Motor neuron (in vitro differentiated cells): ENCODE data around the gene GLT8D2. TPM values are rescaled to one million over a fixed set of nuclear protein-coding genes. Genes with fewer than 3 reads are reported as not detected.

Experiments used
- ATAC-seq, 8 experiments: fragments of 200-7000 bp; cut with Tn5 transposase; replicated peaks in 6 of 8; 2 replicates each; pipeline ENCODE4 v1.8.0; 2021; ENCODE audit warnings: mild to moderate bottlenecking in 8 of 8, moderate library complexity in 8 of 8
- H3K27ac ChIP-seq, 2 donors: fragments of 250-450 bp; sonication (Bioruptor Pico); 2 replicates each; pipeline ENCODE4 v1.9.0; 2021; ENCODE audit warnings: antibody characterized with exemption in 2 of 2, mild to moderate bottlenecking in 2 of 2, moderate library complexity in 1 of 2
- H3K4me1 ChIP-seq, 2 donors: fragments of 250-450 bp; sonication (Bioruptor Pico); replicated peaks in 1 of 2; 2 replicates each; pipeline ENCODE4 v1.6.1; 2021; ENCODE audit warnings: antibody characterized with exemption in 2 of 2, mild to moderate bottlenecking in 2 of 2, moderate library complexity in 1 of 2
- H3K4me3 ChIP-seq, 5 donors: fragments of 250-450 bp; sonication (Bioruptor Pico); 2 replicates each; pipeline ENCODE4 v1.9.0; 2021; ENCODE audit warnings: antibody characterized with exemption in 5 of 5, mild to moderate bottlenecking in 5 of 5, moderate library complexity in 4 of 5
- WGBS, 10 experiments: fragments of 450-650 bp; shearing (Covaris generic); methylation state at CpG; one replicate each; pipeline ENCODE4 v1.0.0; 2022; 5-methylcytosine and 5-hydroxymethylcytosine counted together
- in situ Hi-C, 9 experiments: fragments of 400-800 bp; cut with MboI; loops; one replicate each; pipeline ENCODE4 v1.15.0; 2021; ENCODE audit warnings: low sequenced_read_pairs in 9 of 9, low pct_unique_long_range_greater_than_20kb in 2 of 9; ENCODE audit not compliant: unreplicated experiment in 9 of 9
- total RNA-seq, 8 experiments: library from RNA; unstranded; fragments of 300-600 nt; gene quantifications; 2 replicates each; pipeline versions ENCODE4 v1.2.3 to v1.2.4, GENCODE V29; 2022

GLT8D2 gene
- total RNA-seq, 8 experiments from 2014 or later, result 1.3 to 31.2 (median 3.4) TPM

DNA sequence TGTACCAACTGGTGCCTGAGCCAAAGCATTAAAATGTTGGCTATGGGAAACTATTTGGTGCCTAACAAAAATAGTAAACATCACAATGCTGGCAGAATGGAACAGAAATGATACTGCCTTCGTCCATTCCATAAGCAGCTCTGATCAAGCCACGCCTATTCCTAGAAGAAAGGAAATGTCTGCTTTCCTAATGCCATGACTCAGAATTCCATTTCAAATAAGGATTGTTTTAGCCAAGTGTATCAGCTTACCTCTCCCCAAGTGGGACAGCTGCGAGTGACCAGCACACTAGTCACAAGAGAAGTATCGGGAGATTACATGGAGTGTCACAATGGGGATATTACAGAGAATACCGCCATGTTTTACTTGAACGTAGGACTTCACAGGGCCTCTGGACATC lies 38.7 kb downstream of the GLT8D2 start:
- peak in 3 of 8 experiments; percentile 39 to 97 (median 96) for ATAC-seq
- in situ Hi-C loops, result no loop called here
- no peaks in the 10 kb centered on the region for H3K4me1 ChIP-seq
- 40 to 93% (median 71%) methylated on average over 1 to 6 of the region's 6 CpGs for WGBS, 10 experiments
- no peak overlapping the region for H3K4me3 ChIP-seq
- H3K27ac ChIP-seq, result no peak overlapping the region

DNA sequence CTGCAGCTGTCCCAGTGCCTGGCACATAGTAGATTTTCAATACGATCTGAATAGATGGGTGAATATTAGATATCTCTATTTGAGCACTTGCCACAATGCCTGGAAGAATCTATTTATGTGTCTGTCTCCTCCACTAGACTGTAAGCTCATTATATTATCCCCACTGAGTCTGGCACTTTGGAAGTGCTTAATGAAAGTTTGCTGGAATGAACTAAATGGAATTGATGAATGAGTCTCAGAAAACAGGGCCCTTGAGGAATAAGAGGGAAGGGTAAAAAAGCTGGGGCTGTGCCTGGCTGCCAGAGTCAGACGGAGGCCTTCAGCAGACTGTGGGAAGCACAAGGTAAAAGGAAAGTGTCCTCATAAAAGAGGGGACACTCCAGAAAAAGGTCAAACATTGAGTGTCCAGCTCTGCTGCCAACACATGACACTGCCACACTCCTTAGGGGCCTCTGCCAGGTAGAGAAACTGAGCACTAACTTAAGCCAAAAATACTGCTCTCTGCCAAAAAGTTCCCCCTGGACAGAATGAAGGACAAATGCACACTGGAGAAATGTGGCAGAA lies 39.3 kb downstream of the GLT8D2 start:
- in situ Hi-C loops, result no loop called here
- peak in 2 of 8 experiments; percentile 8 to 13 for ATAC-seq
- H3K4me1 ChIP-seq, result no peaks in the 10 kb centered on the region
- WGBS, 10 experiments, result 60 to 100% (median 95%) methylated on average over 1 to 2 of the region's 2 CpGs; no CpG with 5 or more reads in 4 of the 10 experiments
- no peak overlapping the region for H3K27ac ChIP-seq
- no peak overlapping the region for H3K4me3 ChIP-seq

DNA sequence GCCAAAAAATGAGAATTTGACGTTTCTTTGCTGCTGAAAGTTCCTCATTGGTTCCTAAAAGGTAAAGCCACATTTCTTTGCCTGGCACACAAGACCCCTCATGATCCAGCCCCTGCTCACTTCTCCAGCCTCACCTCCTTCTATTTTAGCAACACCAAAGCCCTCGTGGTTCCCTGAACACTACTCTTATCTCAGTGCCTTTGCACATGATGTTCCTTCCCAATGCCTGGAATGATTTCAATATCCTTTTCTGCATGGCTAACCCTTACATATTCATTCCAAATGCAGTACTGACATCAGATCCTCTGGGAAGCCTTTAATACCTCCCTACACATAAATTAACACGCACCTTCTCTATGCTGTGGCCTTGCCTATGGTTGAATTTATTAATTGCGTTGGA lies 39.9 kb downstream of the GLT8D2 start:
- no peak overlapping the region for H3K27ac ChIP-seq
- H3K4me1 ChIP-seq, result no peaks in the 10 kb centered on the region
- H3K4me3 ChIP-seq, result no peak overlapping the region
- in situ Hi-C loops, result no loop called here
- ATAC-seq, result peak in 1 of 8 experiments; percentile 5
- WGBS, 10 experiments, result 67 to 100% (median 88%) methylated on average over 1 to 4 of the region's 4 CpGs

DNA sequence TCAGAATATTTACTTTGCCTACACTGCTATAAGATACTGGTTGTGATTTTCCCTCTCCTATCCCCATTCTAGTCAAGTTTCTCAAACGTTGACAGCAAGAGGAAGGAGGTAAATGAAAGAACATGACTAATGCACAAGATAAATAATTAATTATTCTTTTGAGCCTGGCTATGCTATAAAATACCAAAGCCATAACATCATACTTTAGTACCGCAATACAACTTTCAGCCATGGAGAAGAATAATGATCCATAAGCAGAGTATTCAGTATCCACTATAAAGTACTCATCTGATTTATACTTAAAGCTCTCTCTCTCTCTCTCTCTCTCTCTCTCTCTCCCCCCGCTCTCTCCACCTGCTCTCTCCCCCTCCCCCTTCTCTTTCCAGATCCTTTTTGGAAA lies 43.1 kb downstream of the GLT8D2 start:
- in situ Hi-C loops, result no loop called here
- peak in 2 of 8 experiments; percentile 7 to 21 for ATAC-seq
- WGBS, 10 experiments, result 0 to 92% (median 33%) methylated on average over 1 to 3 of the region's 3 CpGs; no CpG with 5 or more reads in 1 of the 10 experiments
- no peak overlapping the region for H3K27ac ChIP-seq
- no peak overlapping the region for H3K4me3 ChIP-seq
- H3K4me1 ChIP-seq, result no peaks in the 10 kb centered on the region

DNA sequence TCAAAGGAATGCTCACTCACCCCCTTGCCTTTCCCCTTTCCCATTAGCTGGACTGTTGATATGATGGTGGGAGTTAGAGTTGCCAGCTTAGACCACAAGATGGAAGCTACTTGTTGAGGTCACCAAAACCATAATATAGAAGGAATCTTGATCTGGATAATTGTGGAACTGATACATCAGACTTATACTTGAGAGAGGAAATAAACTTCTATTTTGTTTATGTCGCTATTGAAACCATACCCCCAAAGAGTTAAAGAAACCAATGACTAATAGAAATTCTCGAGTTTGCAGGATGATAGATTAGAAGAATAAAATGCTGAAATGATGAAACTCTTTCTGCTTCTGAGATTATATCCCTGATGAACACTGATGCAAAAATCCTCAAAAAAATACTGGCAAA lies 46.4 kb downstream of the GLT8D2 start:
- 46 to 100% (median 68%) methylated on average over 1 to 2 of the region's 2 CpGs; no CpG with 5 or more reads in 1 of the 10 experiments for WGBS, 10 experiments
- Histone ChIP-seq H3K4me1 (no peaks in the 10 kb centered on the region), H3K27ac (no peak overlapping the region), H3K4me3 (no peak overlapping the region)
- in situ Hi-C loops, result no loop called here
- no peak for ATAC-seq

DNA sequence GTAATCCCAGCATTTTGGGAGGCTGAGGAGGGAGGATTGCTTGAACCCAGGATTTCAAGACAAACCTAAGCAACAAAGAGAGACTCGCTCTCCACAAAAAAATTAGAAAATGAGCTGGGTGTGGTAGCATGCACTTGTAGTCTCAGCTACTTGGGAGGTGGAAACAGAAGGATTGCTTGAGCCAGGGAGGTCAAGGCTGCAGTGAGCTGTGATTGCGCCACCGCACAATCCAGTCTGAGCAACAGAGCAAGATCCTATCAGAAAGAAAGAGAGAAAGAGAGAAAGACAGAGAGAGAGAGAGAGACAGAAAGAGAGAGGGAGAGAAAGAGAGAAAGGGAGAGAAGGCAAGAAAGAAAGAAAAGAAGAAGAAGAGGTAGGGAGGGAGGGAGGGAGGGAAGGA lies 47.3 kb downstream of the GLT8D2 start:
- Histone ChIP-seq H3K4me1 (no peaks in the 10 kb centered on the region), H3K4me3 (no peak overlapping the region), H3K27ac (no peak overlapping the region)
- in situ Hi-C loops, result no loop called here
- ATAC-seq, result no peak
- 92 to 100% (median 100%) methylated on average over 1 to 3 of the region's 3 CpGs; no CpG with 5 or more reads in 1 of the 10 experiments for WGBS, 10 experiments

DNA sequence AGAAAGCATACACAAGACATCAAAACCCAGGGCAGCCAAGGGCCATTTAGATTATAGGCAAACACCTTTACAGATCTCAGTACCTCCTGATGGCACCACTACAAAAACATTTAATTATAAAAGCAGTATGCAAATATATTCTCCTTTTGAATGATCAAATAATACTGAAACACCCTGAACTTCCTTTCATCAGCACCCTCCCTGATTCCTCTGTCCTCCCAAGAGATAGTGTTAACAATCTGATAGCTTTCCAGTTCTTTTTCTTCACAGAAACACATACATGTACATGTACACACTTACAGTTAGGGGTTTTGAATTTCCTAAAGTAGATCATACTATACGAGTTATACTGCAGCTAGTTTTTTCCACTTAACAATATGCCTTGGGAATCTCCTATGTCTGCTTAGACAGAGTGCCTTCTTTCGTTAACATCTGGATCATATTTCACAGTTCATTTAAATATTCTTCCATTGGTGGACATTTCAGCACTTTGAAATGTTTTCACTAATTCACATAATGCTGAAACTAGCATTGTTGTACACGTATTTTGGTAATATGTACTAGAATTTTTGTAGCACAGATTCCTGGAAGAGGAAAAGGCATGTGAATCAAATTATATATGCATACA lies 49.1 kb downstream of the GLT8D2 start:
- no peaks in the 10 kb centered on the region for H3K4me1 ChIP-seq
- ATAC-seq, result peak in 3 of 8 experiments; percentile 91 to 93 (median 93)
- 0 to 83% (median 47%) methylated on average over 2 to 3 of the region's 3 CpGs; no CpG with 5 or more reads in 1 of the 10 experiments for WGBS, 10 experiments
- H3K4me3 ChIP-seq, result no peak overlapping the region
- H3K27ac ChIP-seq, result no peak overlapping the region
- in situ Hi-C loops, result no loop called here

DNA sequence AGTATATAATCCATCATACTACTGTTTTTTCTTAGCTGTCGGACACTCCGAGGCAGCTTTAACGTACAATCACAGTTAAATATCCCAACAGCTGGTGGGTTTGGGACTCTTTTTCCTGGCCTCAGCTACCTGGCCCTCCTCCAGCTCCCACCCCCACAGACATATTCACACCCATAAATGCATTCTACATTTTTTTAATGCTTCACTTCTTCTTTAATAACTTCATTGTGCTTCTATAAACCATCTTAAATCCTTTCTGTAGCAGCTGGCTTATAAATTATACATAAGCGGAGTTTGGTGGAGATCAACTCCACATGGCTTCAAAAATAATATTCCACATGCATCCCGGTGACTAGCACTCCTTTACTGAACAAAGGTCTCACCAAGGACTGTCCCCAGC lies 51.0 kb downstream of the GLT8D2 start:
- 40 to 100% (median 81%) methylated on average over 1 to 4 of the region's 5 CpGs for WGBS, 10 experiments
- no peak overlapping the region for H3K27ac ChIP-seq
- H3K4me3 ChIP-seq, result no peak overlapping the region
- peaks cover 0 to under 1% of the 10 kb centered on the region in 2 donors for H3K4me1 ChIP-seq
- in situ Hi-C loops, result loop anchor here in 1 of 9 experiments (25.0 kb wide), 1 partner anchor 88 kb away; no protein-coding TSS in a partner anchor
- no peak for ATAC-seq

DNA sequence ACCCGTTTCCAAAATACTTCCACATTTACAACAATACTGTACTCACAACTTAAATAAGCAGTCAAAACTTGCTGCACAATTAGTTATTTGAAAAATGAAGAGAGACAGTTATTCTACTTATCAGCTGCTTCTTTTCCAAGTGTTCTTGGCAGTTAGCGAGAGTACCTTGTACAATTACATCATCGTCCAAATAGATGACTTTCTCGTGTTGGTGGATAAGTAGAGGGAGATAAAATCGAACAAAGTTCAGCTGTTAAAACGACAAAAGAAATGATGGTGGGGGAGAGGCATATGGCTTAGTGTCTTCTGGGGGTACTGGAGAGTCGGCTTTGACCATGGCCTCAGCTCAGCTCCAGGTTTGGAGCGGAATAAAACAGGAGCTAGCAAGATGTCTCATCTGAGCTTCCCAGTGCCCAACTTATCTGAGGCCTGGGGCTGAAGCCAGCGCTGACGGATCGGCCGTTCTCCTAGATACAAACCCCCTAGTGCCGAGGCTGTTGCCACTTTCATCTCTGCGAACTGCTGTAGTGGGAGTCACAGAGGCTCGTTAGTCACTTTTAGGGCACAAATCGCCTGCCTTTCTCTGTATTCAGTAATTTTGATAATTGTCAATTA lies 52.6 kb downstream of the GLT8D2 start:
- peaks cover 0 to 6% of the 10 kb centered on the region in 2 donors for H3K4me1 ChIP-seq
- H3K4me3 ChIP-seq, result no peak overlapping the region
- no peak for ATAC-seq
- in situ Hi-C loops, result loop anchor here in 1 of 9 experiments (25.0 kb wide), 1 partner anchor 90 kb away; no protein-coding TSS in a partner anchor
- H3K27ac ChIP-seq, result no peak overlapping the region
- 61 to 92% (median 80%) methylated on average over 1 to 15 of the region's 16 CpGs; no CpG with 5 or more reads in 1 of the 10 experiments for WGBS, 10 experiments

DNA sequence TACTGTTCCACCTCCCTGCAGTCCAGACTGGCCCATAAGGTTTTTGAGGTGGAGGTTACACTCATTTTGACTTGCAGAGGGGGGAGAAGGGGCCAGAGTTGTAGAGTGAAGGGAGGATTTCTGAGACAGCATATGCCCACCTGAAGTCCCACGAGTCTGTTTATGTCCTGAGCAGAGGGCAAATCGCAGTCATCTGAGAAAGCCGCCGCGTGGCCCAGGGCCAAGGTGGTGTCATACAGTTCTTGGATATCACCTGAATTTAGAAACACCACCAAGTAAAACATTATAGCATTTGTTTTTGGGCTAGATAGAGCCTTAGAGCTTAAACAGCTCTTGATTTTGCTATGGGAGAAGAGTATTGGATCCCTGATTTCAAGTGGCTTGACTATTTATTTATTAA lies 53.4 kb downstream of the GLT8D2 start:
- Histone ChIP-seq H3K4me1 (peaks cover 0 to 12% of the 10 kb centered on the region in 2 donors), H3K27ac (no peak overlapping the region), H3K4me3 (no peak overlapping the region)
- in situ Hi-C loops, result loop anchor here in 1 of 9 experiments (25.0 kb wide), 1 partner anchor 91 kb away; no protein-coding TSS in a partner anchor
- ATAC-seq, result no peak
- 33 to 100% (median 88%) methylated on average over 1 to 5 of the region's 5 CpGs; no CpG with 5 or more reads in 5 of the 10 experiments for WGBS, 10 experiments

DNA sequence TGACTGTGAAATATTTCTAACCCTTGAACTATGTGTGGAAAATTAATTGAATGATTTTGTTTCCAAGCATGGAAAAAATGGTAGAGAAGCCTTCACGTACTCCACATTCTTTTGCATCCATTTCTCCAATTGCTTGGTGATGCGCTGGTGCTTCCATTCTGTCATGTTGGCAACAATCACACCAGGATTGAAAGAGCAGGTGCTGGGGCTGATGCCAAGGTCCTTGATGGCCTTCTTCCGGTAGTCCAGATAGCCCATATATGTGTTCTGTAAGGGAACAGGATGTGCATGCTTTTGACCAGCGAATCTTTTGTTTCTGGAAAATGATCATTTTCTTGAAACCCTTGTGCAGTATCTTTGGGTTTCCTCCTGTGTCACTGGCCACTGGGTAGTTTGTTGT lies 55.8 kb downstream of the GLT8D2 start:
- Histone ChIP-seq H3K27ac (no peak overlapping the region), H3K4me1 (peaks cover 0 to 19% of the 10 kb centered on the region in 2 donors), H3K4me3 (no peak overlapping the region)
- in situ Hi-C loops, result loop anchor here in 1 of 9 experiments (25.0 kb wide), 1 partner anchor 93 kb away; no protein-coding TSS in a partner anchor
- no peak for ATAC-seq
- WGBS, 10 experiments, result 80 to 100% (median 92%) methylated on average over 1 to 4 of the region's 4 CpGs

DNA sequence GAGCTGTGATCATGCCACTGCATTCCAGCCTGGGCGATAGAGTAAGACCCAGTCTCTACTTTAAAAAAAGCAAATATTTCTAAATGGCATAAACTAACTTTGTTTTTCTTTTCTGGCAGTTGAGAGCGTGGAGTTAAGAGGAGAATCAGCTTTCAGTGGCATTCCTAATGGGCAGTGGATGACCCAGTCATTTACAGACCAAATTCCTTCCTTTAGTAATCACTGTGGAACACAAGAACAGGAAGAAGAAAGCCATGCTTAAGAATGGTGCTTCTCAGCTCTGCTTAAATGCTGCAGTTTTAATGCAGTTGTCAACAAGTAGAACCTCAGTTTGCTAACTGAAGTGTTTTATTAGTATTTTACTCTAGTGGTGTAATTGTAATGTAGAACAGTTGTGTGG lies 63.2 kb downstream of the GLT8D2 start:
- 50 to 100% (median 90%) methylated on average over 1 to 2 of the region's 2 CpGs; no CpG with 5 or more reads in 5 of the 10 experiments for WGBS, 10 experiments
- in situ Hi-C loops, result loop anchor here in 1 of 9 experiments (25.0 kb wide), 1 partner anchor 100 kb away; no protein-coding TSS in a partner anchor
- Histone ChIP-seq H3K27ac (no peak overlapping the region), H3K4me3 (no peak overlapping the region), H3K4me1 (peaks cover 0 to 9% of the 10 kb centered on the region in 2 donors)
- peak in 2 of 8 experiments; percentile 36 to 66 for ATAC-seq

DNA sequence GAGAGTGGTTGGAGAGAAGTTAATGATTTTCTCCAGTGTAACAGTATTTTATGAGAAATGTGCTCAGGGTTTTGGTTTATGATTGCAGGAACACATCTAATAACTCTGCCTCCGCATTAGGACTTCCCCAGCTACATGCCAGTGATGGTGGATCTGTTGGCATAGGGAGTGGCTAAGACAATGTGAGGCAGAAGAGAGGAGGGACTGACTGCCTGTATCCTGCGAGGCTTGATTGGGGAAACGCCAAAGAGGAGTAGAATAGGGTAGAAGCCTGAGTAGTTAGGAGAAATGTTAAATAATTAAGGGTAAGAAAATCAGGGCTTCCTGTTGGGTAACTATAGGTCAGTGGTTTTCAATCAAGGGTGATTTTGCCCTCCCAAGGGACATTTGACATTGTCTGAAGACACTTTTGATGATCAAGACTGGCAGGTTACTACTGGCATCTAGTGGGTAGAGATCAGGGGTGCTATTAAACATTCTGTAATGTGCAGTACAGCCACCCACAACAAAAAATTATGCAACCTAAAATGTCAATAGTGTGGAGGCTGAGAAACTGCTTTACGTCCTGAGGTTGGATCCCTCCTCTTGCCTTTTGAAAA lies 71.5 kb downstream of the GLT8D2 start:
- H3K27ac ChIP-seq, result no peak overlapping the region
- in situ Hi-C loops, result loop anchor here in 1 of 9 experiments (25.0 kb wide), 1 partner anchor 109 kb away; no protein-coding TSS in a partner anchor
- no peak overlapping the region for H3K4me3 ChIP-seq
- no peak for ATAC-seq
- H3K4me1 ChIP-seq, result no peaks in the 10 kb centered on the region
- WGBS, 10 experiments, result 80 to 100% (median 94%) methylated on average over 1 to 4 of the region's 4 CpGs; no CpG with 5 or more reads in 2 of the 10 experiments
